Pancreas (tissue), 10 donors: ENCODE results near the gene ARRB2. TPM values are rescaled to one million over a fixed set of nuclear protein-coding genes. Genes with fewer than 3 reads are reported as not detected.

Source experiments
- ATAC-seq, 4 donors: fragments of 200-7000 bp; cut with Tn5 transposase; one replicate each; pipeline versions ENCODE4 v1.8.0 to v1.9.1; 2020; ENCODE audit warnings: mild to moderate bottlenecking in 4 of 4, moderate library complexity in 4 of 4
- DNase-seq, 6 donors: peaks; one replicate each; pipeline ENCODE4 v3.0.0-alpha.2; 2020
- FAIRE-seq: peaks from 2 replicates; lab custom pipeline; 2012; peaks lifted over from hg19 to GRCh38; lab: Jason Lieb, UNC
- H3K27ac ChIP-seq, 4 donors: fragments of 200-600 bp; sonication (generic); 1 replicate in 3 of 4; 2 replicates in 1 of 4; pipeline versions ENCODE4 v1.5.0 to v1.8.0; 2020
- H3K27me3 ChIP-seq, 4 donors: fragments of 200-600 bp; one replicate each; pipeline ENCODE4 v1.8.0; 2021
- H3K36me3 ChIP-seq, 3 donors: fragments of 200-600 bp; sonication (generic) in 1 of 3; one replicate each; pipeline versions ENCODE4 v1.5.0 to v1.8.0; 2020 to 2021
- H3K4me1 ChIP-seq, 3 donors: fragments of 200-600 bp; one replicate each; pipeline ENCODE4 v1.8.0; 2021
- H3K4me3 ChIP-seq, 4 donors: fragments of 200-600 bp; sonication (generic) in 2 of 4; one replicate each; pipeline versions ENCODE4 v1.5.0 to v1.8.0; 2020 to 2021
- H3K9me3 ChIP-seq, 4 donors: fragments of 200-600 bp; one replicate each; pipeline ENCODE4 v1.8.0; 2021
- WGBS, 2 donors: extraction: QIAGEN DNeasy Blood & Tissue Kit; methylation state at CpG; one replicate each; pipeline ENCODE4 v1.1.7; 2013; 5-methylcytosine and 5-hydroxymethylcytosine counted together
- intact Hi-C, 3 donors: fragments of 100-400 bp; cut with DNase I; formaldehyde crosslinking; loops; one replicate each; pipeline versions ENCODE4 v1.11.1 to v1.14.2; 2022
- polyA plus RNA-seq, 2 donors: library from polyadenylated mRNA; stranded (reverse); fragments of 200-250 nt; gene quantifications; one replicate each; pipeline ENCODE4 v1.2.3, GENCODE V29; 2013
- total RNA-seq, 6 donors: library from RNA; stranded (reverse); fragmentation: NEBNext Ultra II Directional in 4 of 6; extraction: Animal tissue kit (Norgen Biotek cat#: 25700) in 4 of 6; gene quantifications; one replicate each; pipeline versions ENCODE4 v1.2.1 to v1.2.4, GENCODE V29; 2021 to 2023
- TF ChIP-seq, protein P1 (sequence below), 4 donors: fragments of 200-600 bp; sonication (generic) in 3 of 4; IDR thresholded peaks; one replicate each; pipeline versions ENCODE4 v1.5.0 to v1.8.0; 2021; ENCODE audit warnings: antibody characterized with exemption in 4 of 4
- donor health status: healthy with polysubstance abuse.
- donor health status: DM: no; HTN: no; CAD: no; lungs with moderate emphysema.
- donor health status: DM: no; HTN: no; CAD: no.
- donor health status: control.
- donor health status: control.
- donor health status: Bipolar disorder and iron deficiency.
- donor health status: DM: yes; HTN: yes; CAD: no.
- donor health status: DM: no; HTN: no; CAD: no.
- donor health status: DM: no; HTN: no; CAD: no.
- donor health status: DM: yes; HTN: yes; CAD: no.

The ARRB2 gene
- total and polyA plus RNA-seq, 8 donors, result 11.2 to 49.6 (median 19.5) TPM

DNA sequence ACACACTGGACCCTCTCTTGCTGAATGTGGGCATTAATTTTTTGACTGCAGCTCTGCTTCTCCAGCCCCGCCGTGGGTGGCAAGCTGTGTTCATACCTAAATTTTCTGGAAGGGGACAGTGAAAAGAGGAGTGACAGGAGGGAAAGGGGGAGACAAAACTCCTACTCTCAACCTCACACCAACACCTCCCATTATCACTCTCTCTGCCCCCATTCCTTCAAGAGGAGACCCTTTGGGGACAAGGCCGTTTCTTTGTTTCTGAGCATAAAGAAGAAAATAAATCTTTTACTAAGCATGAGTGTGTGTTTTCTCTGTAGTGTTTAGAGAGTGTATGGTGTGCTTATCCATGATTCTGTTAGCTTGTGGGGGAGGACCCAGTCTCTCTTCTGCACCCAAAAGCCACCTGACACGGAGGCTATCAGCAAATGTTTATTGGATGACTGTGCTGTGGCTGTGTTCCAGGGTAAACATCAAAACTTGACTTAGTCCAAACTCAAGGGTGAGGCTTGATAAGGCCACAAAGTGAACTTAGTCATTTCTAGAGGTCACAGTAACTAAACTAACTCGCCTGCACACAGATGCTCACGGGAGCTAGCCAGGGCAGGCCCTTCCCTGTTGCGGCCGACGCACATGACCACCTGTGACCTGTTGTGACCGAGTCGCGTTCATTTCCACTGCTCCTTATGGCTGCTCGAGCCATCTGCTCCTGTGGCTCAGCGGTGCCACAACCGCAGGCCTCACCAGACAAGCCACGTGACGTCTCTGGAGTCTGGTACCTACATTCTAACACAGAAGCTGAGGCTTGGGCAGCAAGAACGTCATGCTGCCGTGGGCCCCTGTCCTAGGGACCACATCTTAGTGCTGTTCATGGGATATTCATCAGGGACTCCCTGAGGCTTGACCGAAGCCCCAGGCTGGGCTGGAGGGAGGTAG is 11.0 kb downstream of the ARRB2 start:
- intact Hi-C loops, result no loop called here
- Histone ChIP-seq H3K9me3 (no peaks in the 10 kb centered on the region), H3K4me1 (peaks cover 19 to 23% (median 20%) of the 10 kb centered on the region in 3 donors), H3K27me3 (no peaks in the 10 kb centered on the region), H3K36me3 (no peaks in the 10 kb centered on the region), H3K27ac (peak overlapping the region; percentile 75 to 90 (median 83)), H3K4me3 (no peak overlapping the region)
- peak; percentile 89 to 93 (median 90) for ATAC-seq
- WGBS, 2 donors, result 20 to 24% methylated on average over 20 of the region's 20 CpGs
- TF ChIP-seq, protein P1, sequence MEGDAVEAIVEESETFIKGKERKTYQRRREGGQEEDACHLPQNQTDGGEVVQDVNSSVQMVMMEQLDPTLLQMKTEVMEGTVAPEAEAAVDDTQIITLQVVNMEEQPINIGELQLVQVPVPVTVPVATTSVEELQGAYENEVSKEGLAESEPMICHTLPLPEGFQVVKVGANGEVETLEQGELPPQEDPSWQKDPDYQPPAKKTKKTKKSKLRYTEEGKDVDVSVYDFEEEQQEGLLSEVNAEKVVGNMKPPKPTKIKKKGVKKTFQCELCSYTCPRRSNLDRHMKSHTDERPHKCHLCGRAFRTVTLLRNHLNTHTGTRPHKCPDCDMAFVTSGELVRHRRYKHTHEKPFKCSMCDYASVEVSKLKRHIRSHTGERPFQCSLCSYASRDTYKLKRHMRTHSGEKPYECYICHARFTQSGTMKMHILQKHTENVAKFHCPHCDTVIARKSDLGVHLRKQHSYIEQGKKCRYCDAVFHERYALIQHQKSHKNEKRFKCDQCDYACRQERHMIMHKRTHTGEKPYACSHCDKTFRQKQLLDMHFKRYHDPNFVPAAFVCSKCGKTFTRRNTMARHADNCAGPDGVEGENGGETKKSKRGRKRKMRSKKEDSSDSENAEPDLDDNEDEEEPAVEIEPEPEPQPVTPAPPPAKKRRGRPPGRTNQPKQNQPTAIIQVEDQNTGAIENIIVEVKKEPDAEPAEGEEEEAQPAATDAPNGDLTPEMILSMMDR (IDR thresholded peaks at IDR 0.05), result no peak
- DNase-seq, result peak in 5 of 6 donors; percentile 84 to 90 (median 86)
- FAIRE-seq, result peak; percentile 41

DNA sequence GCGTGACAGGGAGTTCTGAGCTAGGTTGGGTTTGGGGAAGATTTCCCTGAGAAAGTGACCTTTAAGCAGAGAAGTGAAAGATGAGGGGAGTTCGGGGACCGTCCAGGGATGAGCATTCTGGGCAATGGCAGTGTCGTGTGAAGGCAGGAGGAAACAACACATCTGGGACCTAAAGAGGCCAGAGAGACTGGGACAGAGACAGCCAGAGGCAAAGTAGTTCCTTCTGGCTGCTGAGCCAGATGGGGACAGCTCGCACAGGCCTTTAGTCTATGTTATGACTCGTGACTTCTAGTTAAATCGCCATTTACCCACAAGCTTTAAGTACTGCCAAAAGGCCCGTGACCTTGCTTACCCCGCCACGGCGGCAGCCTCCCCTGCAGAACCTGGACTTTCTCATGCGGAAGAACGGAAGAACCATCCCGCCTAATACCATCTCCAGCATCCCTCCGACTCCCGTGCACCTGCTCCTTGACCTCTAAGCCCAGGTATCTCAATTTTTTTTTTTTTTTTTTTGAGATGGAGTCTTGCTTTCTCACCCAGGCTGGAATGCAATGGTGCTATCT is 12.3 kb downstream of the ARRB2 start:
- H3K4me1 ChIP-seq, result peaks cover 20 to 26% (median 23%) of the 10 kb centered on the region in 3 donors
- H3K9me3 ChIP-seq, result no peaks in the 10 kb centered on the region
- H3K27ac ChIP-seq, result peak overlapping the region in 1 of 4 donors; percentile 89
- no peaks in the 10 kb centered on the region for H3K36me3 ChIP-seq
- DNase-seq (no peak), ATAC-seq (no peak), FAIRE-seq (no peak)
- no peak overlapping the region for H3K4me3 ChIP-seq
- no peaks in the 10 kb centered on the region for H3K27me3 ChIP-seq
- TF ChIP-seq, protein P1 (IDR thresholded peaks at IDR 0.05), result no peak
- intact Hi-C loops, result no loop called here
- 87% methylated on average over 16 of the region's 16 CpGs for WGBS, 2 donors

DNA sequence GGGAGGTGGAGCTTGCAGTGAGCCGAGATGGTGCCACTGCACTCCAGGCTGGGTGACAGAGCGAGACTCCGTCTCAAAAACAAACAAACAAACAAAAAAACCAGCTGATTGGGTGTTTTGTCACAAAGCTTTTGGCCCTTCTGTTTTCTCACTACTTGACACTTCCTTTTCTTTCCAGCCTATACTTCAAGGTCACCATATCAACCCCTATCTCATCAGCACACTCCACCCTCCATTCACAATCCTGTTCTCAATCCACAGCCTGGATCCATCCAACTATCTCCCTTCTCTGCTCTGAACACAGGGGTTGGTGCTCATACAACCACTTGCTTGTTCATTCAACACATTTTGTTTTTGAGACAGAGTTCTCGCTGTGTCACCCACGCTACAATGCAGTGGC is 14.2 kb downstream of the ARRB2 start:
- TF ChIP-seq, protein P1 (IDR thresholded peaks at IDR 0.05), result no peak
- no peak overlapping the region for H3K4me3 ChIP-seq
- H3K4me1 ChIP-seq, result peaks cover 22 to 25% (median 24%) of the 10 kb centered on the region in 3 donors
- no peaks in the 10 kb centered on the region for H3K27me3 ChIP-seq
- no peak for DNase-seq
- no peaks in the 10 kb centered on the region for H3K9me3 ChIP-seq
- H3K36me3 ChIP-seq, result no peaks in the 10 kb centered on the region
- 78 to 80% methylated on average over 5 of the region's 5 CpGs for WGBS, 2 donors
- no peak for ATAC-seq
- H3K27ac ChIP-seq, result no peak overlapping the region
- intact Hi-C loops, result no loop called here
- no peak for FAIRE-seq

DNA sequence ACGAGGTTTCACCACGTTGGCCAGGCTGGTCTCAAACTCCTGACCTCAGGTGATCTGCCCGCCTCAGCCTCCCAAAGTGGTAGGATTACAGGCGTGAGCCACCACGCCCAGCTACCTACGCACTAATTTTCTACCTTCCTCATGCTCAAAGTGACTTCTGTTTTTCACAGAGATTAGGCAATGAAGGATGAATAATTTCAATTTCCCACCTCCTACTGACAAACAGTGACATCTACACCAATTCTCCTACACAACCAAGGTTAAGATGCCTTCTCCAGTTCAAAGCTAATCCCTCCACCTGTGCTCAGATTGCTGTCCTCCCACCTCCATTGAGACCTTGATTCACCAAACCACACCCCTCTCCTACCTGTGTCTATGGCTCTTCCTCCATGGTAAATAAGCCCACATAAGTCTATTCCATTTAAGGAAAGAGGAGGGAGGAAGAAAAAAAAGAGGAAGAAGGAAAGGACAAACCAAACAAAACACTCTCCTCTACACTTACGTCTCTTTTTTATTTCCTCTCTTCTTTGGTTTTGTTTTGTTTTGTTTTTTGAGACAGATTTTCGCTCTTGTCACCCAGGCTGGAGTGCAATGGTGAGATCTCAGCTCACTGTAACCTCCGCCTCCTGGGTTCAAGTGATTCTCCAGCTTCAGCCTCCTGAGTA is 15.3 kb downstream of the ARRB2 start:
- no peaks in the 10 kb centered on the region for H3K9me3 ChIP-seq
- H3K27me3 ChIP-seq, result no peaks in the 10 kb centered on the region
- TF ChIP-seq, protein P1 (IDR thresholded peaks at IDR 0.05), result no peak
- FAIRE-seq (no peak), DNase-seq (no peak), ATAC-seq (no peak)
- H3K4me1 ChIP-seq, result peaks cover 16 to 21% (median 18%) of the 10 kb centered on the region in 3 donors
- intact Hi-C loops, result no loop called here
- WGBS, 2 donors, result 85 to 87% methylated on average over 9 of the region's 9 CpGs
- H3K27ac ChIP-seq, result peak overlapping the region in 2 of 4 donors; percentile 35 to 46
- no peak overlapping the region for H3K4me3 ChIP-seq
- no peaks in the 10 kb centered on the region for H3K36me3 ChIP-seq
